T-cell (primary cell): ENCODE measurements around the gene TRAIP. TPM values are rescaled to one million over a fixed set of nuclear protein-coding genes. Genes with fewer than 3 reads are reported as not detected.

Source experiments
- ATAC-seq, 4 experiments: fragments of 200-7000 bp in 3 of 4; fragments of 150-1000 bp in 1 of 4; cut with Tn5 transposase; replicated peaks in 1 of 4; 1 replicate in 3 of 4; 2 replicates in 1 of 4; pipeline ENCODE4 v1.10.0; 2021; ENCODE audit warnings: moderate library complexity in 3 of 4, mild to moderate bottlenecking in 2 of 4, moderate number of reproducible peaks in 1 of 4
- CTCF ChIA-PET, 2 donors: fragments of 300-600 bp; sonication (Branson Sonifier 250); formaldehyde crosslinking; loops; one replicate each; lab custom pipeline; 2022; ENCODE audit warnings: antibody characterized with exemption in 2 of 2; lab: Charles Lee
- POLR2A ChIA-PET, 2 donors: fragments of 300-600 bp; sonication (Branson Sonifier 250); formaldehyde crosslinking; loops; one replicate each; lab custom pipeline; 2022; ENCODE audit warnings: antibody characterized with exemption in 2 of 2; lab: Charles Lee
- DNase-seq, 35 experiments: peaks; one replicate each; pipeline versions ENCODE4 v3.0.0 to v3.0.0-alpha.2; 2013 to 2023
- H3K27ac ChIP-seq: one replicate; pipeline ENCODE4 v1.5.1; 2013; ENCODE audit warnings: low read length
- H3K27me3 ChIP-seq, 2 experiments: replicated peaks in 1 of 2; 1 replicate in 1 of 2; 2 replicates in 1 of 2; pipeline versions ENCODE4 v1.6.1 to v1.7.0; 2013; ENCODE audit warnings: low read length in 1 of 2, mixed read lengths in 1 of 2; ENCODE audit not compliant: control insufficient read depth in 2 of 2, insufficient read depth in 2 of 2; ENCODE audit errors: extremely low read depth in 1 of 2
- H3K36me3 ChIP-seq, 2 donors: 1 replicate in 1 of 2; 2 replicates in 1 of 2; pipeline versions ENCODE4 v1.6.1 to v1.7.0; 2013; ENCODE audit warnings: low read length in 1 of 2; ENCODE audit not compliant: control insufficient read depth in 2 of 2, insufficient read depth in 1 of 2; ENCODE audit errors: extremely low read depth in 1 of 2
- H3K4me1 ChIP-seq, 2 experiments: 1 replicate in 1 of 2; 2 replicates in 1 of 2; pipeline versions ENCODE4 v1.6.1 to v1.7.0; 2013; ENCODE audit warnings: low read length in 2 of 2, mixed read lengths in 1 of 2; ENCODE audit not compliant: insufficient read depth in 2 of 2, control insufficient read depth in 1 of 2; ENCODE audit errors: extremely low read depth in 1 of 2
- H3K4me3 ChIP-seq, 2 donors: 1 replicate in 1 of 2; 2 replicates in 1 of 2; pipeline versions ENCODE4 v1.5.1 to v1.7.0; 2013; ENCODE audit warnings: mild to moderate bottlenecking in 2 of 2, low read length in 1 of 2, moderate library complexity in 1 of 2; ENCODE audit not compliant: control insufficient read depth in 1 of 2; ENCODE audit errors: extremely low read depth in 1 of 2
- H3K9me3 ChIP-seq: 2 replicates; pipeline ENCODE4 v1.7.0; 2013
- H3K27ac Mint-ChIP-seq, 2 donors: one replicate each; pipeline ENCODE4 v1.8.0; 2020 to 2021; ENCODE audit warnings: mild to moderate bottlenecking in 2 of 2, mixed read lengths in 2 of 2
- H3K27me3 Mint-ChIP-seq, 2 donors: one replicate each; pipeline ENCODE4 v1.8.0; 2021 to 2022; ENCODE audit warnings: mixed read lengths in 2 of 2
- H3K36me3 Mint-ChIP-seq: one replicate; pipeline ENCODE4 v1.8.0; 2021; ENCODE audit warnings: mixed read lengths
- H3K4me1 Mint-ChIP-seq, 3 donors: one replicate each; pipeline ENCODE4 v1.8.0; 2020 to 2022; ENCODE audit warnings: mixed read lengths in 3 of 3, mild to moderate bottlenecking in 1 of 3
- H3K4me3 Mint-ChIP-seq, 3 donors: one replicate each; pipeline ENCODE4 v1.8.0; 2020 to 2022; ENCODE audit warnings: mild to moderate bottlenecking in 3 of 3, mixed read lengths in 3 of 3, moderate library complexity in 3 of 3
- H3K9me3 Mint-ChIP-seq, 3 donors: one replicate each; pipeline ENCODE4 v1.8.0; 2020 to 2022; ENCODE audit warnings: mixed read lengths in 3 of 3
- WGBS: methylation state at CpG from one replicate; pipeline ENCODE4 v1.1.5; 2013; ENCODE audit warnings: missing lambda C conversion rate; ENCODE audit not compliant: insufficient coverage; 5-methylcytosine and 5-hydroxymethylcytosine counted together
- total RNA-seq, 35 experiments: library from RNA in 6 of 35; stranded (reverse) in 6 of 35; fragments of 120-200 nt in 1 of 35; gene quantifications; one replicate each; pipeline versions ENCODE4 v1.2.1 to v1.2.4 and lab custom pipeline; 2013 to 2026

TRAIP gene
- total RNA-seq, 5 donors from 2014 or later (not counting 1 experiment from before 2014, with no cell fraction given): 4.0 to 5.7 (median 4.4) TPM

GRCh38 chr3:49855662-49856061 lies 702 bp downstream of the TRAIP start:
- CTCF ChIA-PET: no interaction called here
- WGBS: 62% methylated on average over 3 of the region's 5 CpGs
- H3K4me1 Mint-ChIP-seq: peaks cover 10 to 16% (median 14%) of the 10 kb centered on the region in 3 donors
- H3K27me3 ChIP-seq: no peaks in the 10 kb centered on the region
- no peaks in the 10 kb centered on the region for H3K27me3 Mint-ChIP-seq
- peaks cover 9 to 15% of the 10 kb centered on the region in 2 experiments for H3K4me1 ChIP-seq
- DNase-seq (no peak), ATAC-seq (no peak)
- no peak overlapping the region for H3K27ac ChIP-seq
- no peaks in the 10 kb centered on the region for H3K9me3 ChIP-seq
- H3K4me3 ChIP-seq: peak overlapping the region; percentile 57 to 86
- POLR2A ChIA-PET: interaction anchor here in 1 of 2 donors (0.7 kb wide), 1 partner anchor 51 kb away, joined by 3 read pairs; no protein-coding TSS in a partner anchor
- no peaks in the 10 kb centered on the region for H3K36me3 ChIP-seq
- no peaks in the 10 kb centered on the region for H3K36me3 Mint-ChIP-seq
- H3K27ac Mint-ChIP-seq: no peak overlapping the region
- H3K4me3 Mint-ChIP-seq: peak overlapping the region; percentile 81 to 89 (median 82)
- no peaks in the 10 kb centered on the region for H3K9me3 Mint-ChIP-seq

GRCh38 chr3:49845694-49846093 lies 10.7 kb downstream of the TRAIP start:
- Histone ChIP-seq H3K27ac (no peak overlapping the region), H3K27me3 (no peaks in the 10 kb centered on the region), H3K4me1 (no peaks in the 10 kb centered on the region), H3K9me3 (no peaks in the 10 kb centered on the region), H3K36me3 (peaks cover 0 to 3% of the 10 kb centered on the region in 2 donors), H3K4me3 (no peak overlapping the region)
- WGBS: 88% methylated on average over 1 of the region's 3 CpGs
- no peak overlapping the region for H3K4me3 Mint-ChIP-seq
- ATAC-seq: no peak
- no peaks in the 10 kb centered on the region for H3K4me1 Mint-ChIP-seq
- CTCF ChIA-PET: interaction anchor here in 1 of 2 donors (1.1 kb wide), 1 partner anchor 43 kb away, joined by 3 read pairs; no protein-coding TSS in a partner anchor
- DNase-seq: no peak
- POLR2A ChIA-PET: interaction anchor here in 1 of 2 donors (0.6 kb wide), 1 partner anchor 1003 kb away, joined by 3 read pairs; no protein-coding TSS in a partner anchor
- H3K9me3 Mint-ChIP-seq: no peaks in the 10 kb centered on the region
- peaks cover 10% of the 10 kb centered on the region for H3K36me3 Mint-ChIP-seq
- H3K27me3 Mint-ChIP-seq: no peaks in the 10 kb centered on the region
- H3K27ac Mint-ChIP-seq: no peak overlapping the region

DNA sequence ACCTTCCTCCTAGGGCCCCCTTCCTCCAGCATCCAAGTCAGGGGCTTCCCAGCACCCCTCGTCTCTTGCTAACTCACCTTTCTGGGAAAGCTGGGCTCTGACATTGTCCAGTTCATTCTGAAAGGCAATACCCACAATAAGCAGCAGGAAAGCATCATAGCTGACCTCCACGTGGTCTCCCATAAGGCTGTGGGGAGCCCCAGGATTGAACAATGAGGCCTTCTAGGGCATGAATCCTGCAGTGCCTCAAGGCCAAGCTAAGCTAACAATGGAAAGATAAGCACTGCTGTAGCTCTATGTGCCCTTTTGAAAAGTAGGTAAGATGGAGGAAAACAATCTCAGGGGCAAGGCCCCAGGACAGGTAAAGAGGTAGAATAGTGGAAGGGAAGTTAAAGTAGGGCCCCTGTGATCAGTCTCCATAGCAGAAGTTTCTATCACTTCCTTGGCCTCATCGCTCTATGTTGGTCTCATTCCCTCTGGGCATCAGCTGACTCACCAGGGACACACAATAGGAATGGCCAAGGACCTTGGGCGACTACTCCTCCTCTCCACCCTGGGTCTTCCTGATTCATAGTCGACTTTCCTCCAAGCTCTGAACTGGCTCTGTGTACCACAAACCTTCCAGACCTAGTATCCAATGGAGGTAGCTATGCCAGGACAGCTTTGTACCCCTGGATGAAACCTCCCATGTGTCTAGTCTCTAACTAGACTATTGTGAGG lies 11.7 kb downstream of the TRAIP start:
- no peak overlapping the region for H3K27ac Mint-ChIP-seq
- ChIA-PET CTCF (interaction anchor here (0.8 to 1.1 kb wide), 3 partner anchors 12 to 88 kb away, joined by 3 read pairs; no protein-coding TSS in a partner anchor), POLR2A (no interaction called here)
- H3K27me3 Mint-ChIP-seq: no peaks in the 10 kb centered on the region
- no peak for ATAC-seq
- no peaks in the 10 kb centered on the region for H3K27me3 ChIP-seq
- H3K36me3 ChIP-seq: peaks cover 0 to 3% of the 10 kb centered on the region in 2 donors
- no peaks in the 10 kb centered on the region for H3K9me3 Mint-ChIP-seq
- no peak for DNase-seq
- H3K4me1 Mint-ChIP-seq: no peaks in the 10 kb centered on the region
- H3K27ac ChIP-seq: no peak overlapping the region
- H3K4me3 ChIP-seq: no peak overlapping the region
- H3K36me3 Mint-ChIP-seq: peaks cover 10% of the 10 kb centered on the region
- H3K4me3 Mint-ChIP-seq: no peak overlapping the region
- WGBS: 89% methylated on average over 4 of the region's 5 CpGs
- H3K9me3 ChIP-seq: no peaks in the 10 kb centered on the region
- no peaks in the 10 kb centered on the region for H3K4me1 ChIP-seq

GRCh38 chr3:49842843-49843517 lies 13.4 kb downstream of the TRAIP start:
- no peak overlapping the region for H3K27ac ChIP-seq
- H3K4me1 ChIP-seq: no peaks in the 10 kb centered on the region
- H3K27me3 ChIP-seq: no peaks in the 10 kb centered on the region
- ChIA-PET POLR2A (no interaction called here), CTCF (no interaction called here)
- no peak for DNase-seq
- no peak overlapping the region for H3K4me3 ChIP-seq
- no peaks in the 10 kb centered on the region for H3K4me1 Mint-ChIP-seq
- WGBS: 100% methylated on average over 2 of the region's 3 CpGs
- peaks cover 10% of the 10 kb centered on the region for H3K36me3 Mint-ChIP-seq
- no peak overlapping the region for H3K4me3 Mint-ChIP-seq
- no peaks in the 10 kb centered on the region for H3K27me3 Mint-ChIP-seq
- no peaks in the 10 kb centered on the region for H3K9me3 ChIP-seq
- no peak overlapping the region for H3K27ac Mint-ChIP-seq
- ATAC-seq: no peak
- H3K36me3 ChIP-seq: peaks cover 0 to 3% of the 10 kb centered on the region in 2 donors
- H3K9me3 Mint-ChIP-seq: no peaks in the 10 kb centered on the region

- POLR2A ChIA-PET: no interaction called here
- CTCF ChIA-PET: interaction anchor here in 1 of 2 donors (0.5 kb wide), 2 partner anchors 8 to 166 kb away, joined by 3 to 4 read pairs; no protein-coding TSS in a partner anchor
- H3K27ac Mint-ChIP-seq: no peak overlapping the region
Measured at GRCh38 chr3:49841806-49842205, 14.6 kb downstream of the TRAIP start.

GRCh38 chr3:49841126-49841696 lies 15.2 kb downstream of the TRAIP start:
- H3K27ac Mint-ChIP-seq: no peak overlapping the region

More at GRCh38 chr3:49841806-49842205, 14.6 kb downstream of the TRAIP start:
- peaks cover 0 to 3% of the 10 kb centered on the region in 2 donors for H3K36me3 ChIP-seq
- ATAC-seq (no peak), DNase-seq (no peak)
- H3K9me3 Mint-ChIP-seq: no peaks in the 10 kb centered on the region
- WGBS: 100% methylated on average over 2 of the region's 7 CpGs
- no peaks in the 10 kb centered on the region for H3K4me1 ChIP-seq
- H3K27ac ChIP-seq: no peak overlapping the region
- no peaks in the 10 kb centered on the region for H3K4me1 Mint-ChIP-seq
- H3K4me3 ChIP-seq: no peak overlapping the region
- no peaks in the 10 kb centered on the region for H3K9me3 ChIP-seq
- peaks cover 3% of the 10 kb centered on the region for H3K36me3 Mint-ChIP-seq
- no peak overlapping the region for H3K4me3 Mint-ChIP-seq
- H3K27me3 Mint-ChIP-seq: no peaks in the 10 kb centered on the region
- H3K27me3 ChIP-seq: no peaks in the 10 kb centered on the region

More at GRCh38 chr3:49841126-49841696, 15.2 kb downstream of the TRAIP start:
- no peaks in the 10 kb centered on the region for H3K9me3 Mint-ChIP-seq
- ChIA-PET POLR2A (no interaction called here), CTCF (interaction anchor here (0.5 to 0.9 kb wide), 2 partner anchors 38 to 167 kb away, joined by 4 to 5 read pairs; partner anchors contain the start of gene INKA1 (in 1 of the 2))
- Histone ChIP-seq H3K36me3 (peaks cover 0 to 2% of the 10 kb centered on the region in 2 donors), H3K27ac (no peak overlapping the region), H3K4me1 (no peaks in the 10 kb centered on the region), H3K9me3 (no peaks in the 10 kb centered on the region), H3K4me3 (no peak overlapping the region), H3K27me3 (no peaks in the 10 kb centered on the region)
- no peaks in the 10 kb centered on the region for H3K27me3 Mint-ChIP-seq
- no peak for ATAC-seq
- no peak overlapping the region for H3K4me3 Mint-ChIP-seq
- H3K4me1 Mint-ChIP-seq: no peaks in the 10 kb centered on the region
- H3K36me3 Mint-ChIP-seq: peaks cover 3% of the 10 kb centered on the region
- peak in 1 of 35 experiments; percentile 13 for DNase-seq
